IMR-90 (cell line): ENCODE results near the gene KIAA0513. TPM values are rescaled to one million over a fixed set of nuclear protein-coding genes. Genes with fewer than 3 reads are reported as not detected.

Source experiments
- ATAC-seq: fragments of 200-7000 bp; cut with Tn5 transposase; 2 replicates; pipeline ENCODE4 v1.9.1; 2020; ENCODE audit warnings: low read depth, mild to moderate bottlenecking, moderate library complexity
- BruUV-seq: library from RNA; stranded (reverse); fragments of 400-500 nt; replicated peaks from 2 replicates; lab custom pipeline; 2021; lab: Mats Ljungman, UMichigan
- CTCF ChIA-PET: fragments of 300-600 bp; formaldehyde crosslinking; extraction: SDS; loops from one replicate; lab custom pipeline; 2021; ENCODE audit warnings: antibody characterized with exemption; lab: Yijun Ruan, JAX
- POLR2A ChIA-PET: fragments of 300-600 bp; sonication (Branson Sonifier 250); formaldehyde crosslinking; loops from one replicate; lab custom pipeline; 2022; ENCODE audit warnings: antibody characterized with exemption; ENCODE audit not compliant: unreplicated experiment; lab: Charles Lee
- DNase-seq: peaks from one replicate; pipeline ENCODE4 v3.0.0; 2013
- H2AFZ ChIP-seq: replicated peaks from 2 replicates; pipeline ENCODE3; 2013; ENCODE audit warnings: low read length, mild to moderate bottlenecking; ENCODE audit not compliant: poor library complexity
- H2AK5ac ChIP-seq: 2 replicates; pipeline ENCODE4 v1.6.1; 2013; ENCODE audit warnings: low read depth, low read length, inconsistent platforms
- H2AK9ac ChIP-seq: replicated peaks from 2 replicates; pipeline ENCODE3; 2013; ENCODE audit warnings: mild to moderate bottlenecking, low read depth, low read length, moderate library complexity; ENCODE audit not compliant: poor library complexity
- H2BK120ac ChIP-seq: 2 replicates; pipeline ENCODE4 v1.6.1; 2013; ENCODE audit warnings: low read depth, low read length, inconsistent platforms
- H2BK15ac ChIP-seq: 3 replicates; pipeline ENCODE4 v1.6.1; 2013; ENCODE audit warnings: low read depth, low read length, inconsistent platforms
- H2BK20ac ChIP-seq: 2 replicates; pipeline ENCODE4 v1.6.1; 2013; ENCODE audit warnings: low read depth, mild to moderate bottlenecking, inconsistent platforms, low read length, moderate library complexity
- H2BK5ac ChIP-seq: 2 replicates; pipeline ENCODE4 v1.6.1; 2013; ENCODE audit warnings: mild to moderate bottlenecking, low read depth, low read length, inconsistent platforms; ENCODE audit not compliant: poor library complexity, severe bottlenecking
- H3K14ac ChIP-seq: replicated peaks from 2 replicates; pipeline ENCODE4 v1.6.1; 2013; ENCODE audit warnings: low read depth, low read length, inconsistent platforms
- H3K18ac ChIP-seq: 2 replicates; pipeline ENCODE4 v1.6.1; 2013; ENCODE audit warnings: low read depth, low read length, control low read depth
- H3K23ac ChIP-seq: 2 replicates; pipeline ENCODE4 v1.6.1; 2013; ENCODE audit warnings: low read depth, low read length, inconsistent platforms
- H3K27ac ChIP-seq: 2 replicates; pipeline ENCODE4 v1.5.1; 2013; ENCODE audit warnings: mild to moderate bottlenecking, control low read depth, low read length; ENCODE audit not compliant: insufficient read depth
- H3K27me3 ChIP-seq: 2 replicates; pipeline ENCODE4 v1.6.1; 2013; ENCODE audit warnings: low read length; ENCODE audit not compliant: control insufficient read depth, insufficient read depth
- H3K36me3 ChIP-seq: 2 replicates; pipeline ENCODE4 v1.6.1; 2013; ENCODE audit warnings: low read length, mixed read lengths; ENCODE audit not compliant: control insufficient read depth, insufficient read depth
- H3K4ac ChIP-seq: 2 replicates; pipeline ENCODE4 v1.6.1; 2013; ENCODE audit warnings: low read depth, low read length, inconsistent platforms
- H3K4me1 ChIP-seq: 2 replicates; pipeline ENCODE4 v1.6.1; 2013; ENCODE audit warnings: low read length, mixed read lengths; ENCODE audit not compliant: control insufficient read depth, insufficient read depth
- H3K4me2 ChIP-seq: 2 replicates; pipeline ENCODE4 v1.6.1; 2013; ENCODE audit warnings: low read depth, mild to moderate bottlenecking, control low read depth, low read length, moderate library complexity
- H3K4me3 ChIP-seq: 2 replicates; pipeline ENCODE4 v1.5.1; 2013; ENCODE audit warnings: low read depth, mild to moderate bottlenecking, control low read depth, low read length, moderate library complexity; ENCODE audit not compliant: insufficient read depth
- H3K56ac ChIP-seq: 2 replicates; pipeline ENCODE4 v1.6.1; 2013; ENCODE audit warnings: low read length, inconsistent platforms; ENCODE audit not compliant: insufficient read depth; ENCODE audit errors: extremely low read depth
- H3K79me1 ChIP-seq, 2 experiments: 2 replicates each; pipeline ENCODE4 v1.6.1; 2013; ENCODE audit warnings: low read length in 2 of 2, inconsistent platforms in 1 of 2, low read depth in 1 of 2
- H3K9ac ChIP-seq: 2 replicates; pipeline ENCODE4 v1.6.1; 2013; ENCODE audit warnings: low read depth, low read length, control low read depth
- H3K9me1 ChIP-seq: 2 replicates; pipeline ENCODE4 v1.6.1; 2013; ENCODE audit warnings: low read length, inconsistent platforms; ENCODE audit not compliant: insufficient read depth
- H3K9me3 ChIP-seq: 2 replicates; pipeline ENCODE4 v1.6.1; 2013; ENCODE audit warnings: low read length; ENCODE audit not compliant: control insufficient read depth, insufficient read depth
- H4K20me1 ChIP-seq: 2 replicates; pipeline ENCODE4 v1.6.1; 2013; ENCODE audit warnings: low read length, inconsistent platforms; ENCODE audit not compliant: insufficient read depth
- H4K5ac ChIP-seq: 2 replicates; pipeline ENCODE4 v1.6.1; 2013; ENCODE audit warnings: mild to moderate bottlenecking, low read depth, low read length, control low read depth
- H4K8ac ChIP-seq, 2 experiments: 2 replicates each; pipeline ENCODE4 v1.6.1; 2013; ENCODE audit warnings: low read depth in 2 of 2, low read length in 2 of 2, control low read depth in 1 of 2, inconsistent platforms in 1 of 2
- H4K91ac ChIP-seq: 2 replicates; pipeline ENCODE4 v1.6.1; 2013; ENCODE audit warnings: low read depth, low read length, inconsistent platforms; ENCODE audit not compliant: insufficient read depth
- BHLHE40 ChIP-seq: fragments of 150-350 bp; IDR thresholded peaks from 2 replicates; pipeline ENCODE4 v1.6.1; 2016; ENCODE audit warnings: mild to moderate bottlenecking, low read depth, low read length
- CEBPB ChIP-seq: IDR thresholded peaks from 2 replicates; pipeline ENCODE4 v1.6.1; 2012; ENCODE audit warnings: low read depth, low read length, improper control_type of control experiment
- CHD1 ChIP-seq: IDR thresholded peaks from 2 replicates; pipeline ENCODE4 v1.6.1; 2012; ENCODE audit warnings: low read depth, low read length, improper control_type of control experiment
- FOS ChIP-seq: fragments of 150-350 bp; IDR thresholded peaks from 2 replicates; pipeline ENCODE4 v1.6.1; 2016; ENCODE audit warnings: low read depth, low read length
- MAFK ChIP-seq: IDR thresholded peaks from 2 replicates; pipeline ENCODE4 v1.6.1; 2012; ENCODE audit warnings: low read depth, low read length, improper control_type of control experiment
- MAZ ChIP-seq: IDR thresholded peaks from 2 replicates; pipeline ENCODE4 v1.6.1; 2012; ENCODE audit warnings: low read depth, mild to moderate bottlenecking, low read length, improper control_type of control experiment, moderate library complexity, borderline replicate concordance
- NFE2L2 ChIP-seq: fragments of 150-350 bp; IDR thresholded peaks from 2 replicates; pipeline ENCODE4 v1.6.1; 2016; ENCODE audit warnings: low read depth, mild to moderate bottlenecking, low read length
- POLR2A ChIP-seq: IDR thresholded peaks from 2 replicates; pipeline ENCODE4 v1.6.1; 2012; ENCODE audit warnings: mild to moderate bottlenecking, low read depth, low read length
- RAD21 ChIP-seq: IDR thresholded peaks from 2 replicates; pipeline ENCODE4 v1.6.1; 2012; ENCODE audit warnings: low read length, improper control_type of control experiment
- RCOR1 ChIP-seq: IDR thresholded peaks from 2 replicates; pipeline ENCODE4 v1.6.1; 2012; ENCODE audit warnings: mild to moderate bottlenecking, low read length, improper control_type of control experiment; ENCODE audit not compliant: insufficient replicate concordance
- RFX5 ChIP-seq: IDR thresholded peaks from 2 replicates; pipeline ENCODE4 v1.8.0; 2012; ENCODE audit warnings: low read depth, mild to moderate bottlenecking, low read length, moderate library complexity
- WGBS, 2 experiments: methylation state at CpG; one replicate each; pipeline versions ENCODE4 v1.1.5 to v1.1.7; 2013; ENCODE audit warnings: missing lambda C conversion rate in 2 of 2; ENCODE audit not compliant: insufficient read length in 1 of 2; ENCODE audit errors: extremely low coverage in 2 of 2; 5-methylcytosine and 5-hydroxymethylcytosine counted together
- dilution Hi-C: fragments of 300-500 bp; cut with HindIII; formaldehyde crosslinking; loops from one replicate; pipeline ENCODE4 v1.14.3; 2018; ENCODE audit warnings: low sequenced_read_pairs; ENCODE audit not compliant: unreplicated experiment
- in situ Hi-C: fragments of 300-500 bp; cut with MboI; formaldehyde crosslinking; loops from 3 replicates; pipeline ENCODE4 v1.14.3; 2019; ENCODE audit warnings: low sequenced_read_pairs, inconsistent platforms, mixed read lengths
- intact Hi-C: fragments of 100-400 bp; cut with micrococcal nuclease; formaldehyde crosslinking; loops from 2 replicates; pipeline ENCODE4 v1.10.0; 2022
- polyA plus RNA-seq, 3 experiments: library from polyadenylated mRNA; depleted of rRNA; stranded (reverse); fragments of >200 nt; gene quantifications; 2 replicates each; pipeline ENCODE4 v1.2.3, GENCODE V29; 2012; ENCODE audit warnings: low replicate concordance in 1 of 3
- total RNA-seq: library from RNA; depleted of rRNA; stranded (reverse); fragments of >200 nt; gene quantifications from 2 replicates; pipeline ENCODE4 v1.2.3, GENCODE V29; 2012
- TF ChIP-seq, protein P1 (sequence below): fragments of 150-350 bp; IDR thresholded peaks from 2 replicates; pipeline ENCODE4 v1.6.1; 2016; ENCODE audit warnings: low read depth, mild to moderate bottlenecking, low read length, moderate library complexity, borderline replicate concordance
- TF ChIP-seq, protein P2 (sequence below): fragments of 150-350 bp; IDR thresholded peaks from 2 replicates; pipeline ENCODE4 v1.6.1; 2017; ENCODE audit warnings: mild to moderate bottlenecking, antibody characterized with exemption, low read length, low read depth

The KIAA0513 gene
- total and polyA plus RNA-seq, 2 of the 4 experiments (the other 2 are of a cell fraction): 9.5 TPM

DNA sequence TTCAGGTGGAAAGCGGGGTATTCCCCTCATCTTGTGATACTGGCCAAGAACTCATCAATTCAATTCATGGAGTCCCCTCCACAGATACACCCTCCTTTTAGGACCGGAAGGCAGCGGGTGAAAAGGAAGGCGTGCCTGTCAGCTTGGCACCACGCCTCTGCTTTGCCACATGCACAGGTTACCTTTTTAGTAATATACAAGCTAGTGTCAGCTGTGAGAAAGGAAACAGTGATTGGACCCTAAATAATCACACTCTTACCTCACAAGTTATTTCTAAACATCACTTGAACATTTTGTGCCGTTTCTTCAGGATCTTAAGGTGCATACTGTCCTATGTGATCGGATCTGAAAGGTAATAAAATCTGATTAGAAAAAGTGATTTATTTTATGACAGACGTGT lies 31.9 kb upstream of the KIAA0513 start:
- H2BK120ac ChIP-seq: peak overlapping the region; percentile 93
- H3K27ac ChIP-seq: peak overlapping the region; percentile 77
- ChIA-PET POLR2A (no interaction called here), CTCF (no interaction called here)
- 100% methylated on average over 1 of the region's 8 CpGs; no CpG with 5 or more reads in 1 of the 2 experiments for WGBS, 2 experiments
- peak overlapping the region; percentile 86 for H3K4ac ChIP-seq
- H2BK5ac ChIP-seq: peak overlapping the region; percentile 98
- peak overlapping the region; percentile 79 for H3K23ac ChIP-seq
- peak overlapping the region; percentile 93 for H2BK15ac ChIP-seq
- peak overlapping the region; percentile 39; the same call in 1 of the 2 replicates for H3K56ac ChIP-seq
- H2AFZ ChIP-seq: no peak overlapping the region
- BruUV-seq: no TSS peak
- H3K9ac ChIP-seq: 0 out of 2 replicates have a peak overlapping the region, but pooled peaks have one; percentile 2
- peaks cover 26% of the 10 kb centered on the region for H3K36me3 ChIP-seq
- intact Hi-C loops: no loop called here
- H4K8ac ChIP-seq: peak overlapping the region; percentile 25 to 95; a peak in 3 of 4 replicates
- H4K5ac ChIP-seq: peak overlapping the region; percentile 70
- H3K4me1 ChIP-seq: peaks cover 43% of the 10 kb centered on the region
- no peak overlapping the region for H3K4me2 ChIP-seq
- TF ChIP-seq NFE2L2: no peak
- TF ChIP-seq FOS: no peak
- no peak for TF ChIP-seq CHD1
- no peak for TF ChIP-seq RFX5
- no peak for TF ChIP-seq RAD21
- TF ChIP-seq, protein P1, sequence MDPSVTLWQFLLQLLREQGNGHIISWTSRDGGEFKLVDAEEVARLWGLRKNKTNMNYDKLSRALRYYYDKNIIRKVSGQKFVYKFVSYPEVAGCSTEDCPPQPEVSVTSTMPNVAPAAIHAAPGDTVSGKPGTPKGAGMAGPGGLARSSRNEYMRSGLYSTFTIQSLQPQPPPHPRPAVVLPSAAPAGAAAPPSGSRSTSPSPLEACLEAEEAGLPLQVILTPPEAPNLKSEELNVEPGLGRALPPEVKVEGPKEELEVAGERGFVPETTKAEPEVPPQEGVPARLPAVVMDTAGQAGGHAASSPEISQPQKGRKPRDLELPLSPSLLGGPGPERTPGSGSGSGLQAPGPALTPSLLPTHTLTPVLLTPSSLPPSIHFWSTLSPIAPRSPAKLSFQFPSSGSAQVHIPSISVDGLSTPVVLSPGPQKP: no peak
- TF ChIP-seq MAZ: no peak
- TF ChIP-seq, protein P2, sequence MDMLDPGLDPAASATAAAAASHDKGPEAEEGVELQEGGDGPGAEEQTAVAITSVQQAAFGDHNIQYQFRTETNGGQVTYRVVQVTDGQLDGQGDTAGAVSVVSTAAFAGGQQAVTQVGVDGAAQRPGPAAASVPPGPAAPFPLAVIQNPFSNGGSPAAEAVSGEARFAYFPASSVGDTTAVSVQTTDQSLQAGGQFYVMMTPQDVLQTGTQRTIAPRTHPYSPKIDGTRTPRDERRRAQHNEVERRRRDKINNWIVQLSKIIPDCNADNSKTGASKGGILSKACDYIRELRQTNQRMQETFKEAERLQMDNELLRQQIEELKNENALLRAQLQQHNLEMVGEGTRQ: no peak
- TF ChIP-seq BHLHE40: no peak
- TF ChIP-seq CEBPB: no peak
- TF ChIP-seq RCOR1: no peak
- TF ChIP-seq MAFK: no peak
- TF ChIP-seq POLR2A: no peak
- no peaks in the 10 kb centered on the region for H3K9me3 ChIP-seq
- peak overlapping the region; percentile 86 for H3K14ac ChIP-seq
- H2AK5ac ChIP-seq: peak overlapping the region; percentile 99
- peak overlapping the region; percentile 89 for H4K91ac ChIP-seq
- H3K27me3 ChIP-seq: no peaks in the 10 kb centered on the region
- no peak for DNase-seq
- peak overlapping the region; percentile 95 for H2BK20ac ChIP-seq
- in situ Hi-C loops: no loop called here
- peaks cover 27 to 63% of the 10 kb centered on the region in 2 experiments for H3K79me1 ChIP-seq
- ATAC-seq: no peak
- peaks cover 2% of the 10 kb centered on the region for H4K20me1 ChIP-seq
- no peak overlapping the region for H3K4me3 ChIP-seq
- H2AK9ac ChIP-seq: peak overlapping the region; percentile 31
- dilution Hi-C loops: no loop called here
- H3K18ac ChIP-seq: peak overlapping the region; percentile 78
- peaks cover 19% of the 10 kb centered on the region for H3K9me1 ChIP-seq
